Measurements from ENCODE around the gene IRAG1.

Gene IRAG1

GRCh38 chr11:10674440-10674855 is 19.1 kb downstream of the IRAG1 start:
- H3K4me3 ChIP-seq = no peak overlapping the region
- H3K27ac ChIP-seq = peak overlapping the region in 20 of 21 experiments; percentile 2 to 80 (median 58)

DNA sequence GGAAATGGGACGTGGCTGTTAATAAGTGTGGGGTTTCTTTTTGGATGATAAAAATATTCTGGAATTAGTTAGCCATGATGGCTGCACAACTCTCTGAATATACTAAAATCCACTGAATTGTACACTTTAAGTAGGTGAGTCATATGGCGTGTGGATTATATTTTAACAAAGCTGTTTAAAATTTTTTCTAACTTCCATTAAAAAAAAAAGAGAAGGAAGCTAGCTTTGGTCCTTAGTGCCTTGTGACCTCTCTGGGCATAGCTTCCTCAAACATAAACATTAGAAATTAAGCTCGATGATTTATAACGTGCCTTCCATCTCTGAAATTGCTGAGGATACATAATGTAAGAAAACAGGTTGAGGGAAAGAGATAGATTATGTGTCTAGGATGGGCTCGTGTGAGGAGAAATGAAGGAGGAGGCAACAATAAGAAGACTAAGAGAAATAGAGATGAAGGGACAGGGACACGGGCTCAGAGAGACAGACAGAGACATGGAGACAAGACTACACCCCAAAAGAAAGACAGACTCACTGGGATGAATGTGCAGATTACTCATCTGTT is 20.0 kb downstream of the IRAG1 start:
- peak overlapping the region in 7 of 21 experiments; percentile 14 to 80 (median 73) for H3K27ac ChIP-seq
- H3K4me3 ChIP-seq = no peak overlapping the region

GRCh38 chr11:10670099-10670498 is 23.5 kb downstream of the IRAG1 start:
- H3K4me3 ChIP-seq = no peak overlapping the region
- peak overlapping the region in 1 of 21 experiments; percentile 73 for H3K27ac ChIP-seq

DNA sequence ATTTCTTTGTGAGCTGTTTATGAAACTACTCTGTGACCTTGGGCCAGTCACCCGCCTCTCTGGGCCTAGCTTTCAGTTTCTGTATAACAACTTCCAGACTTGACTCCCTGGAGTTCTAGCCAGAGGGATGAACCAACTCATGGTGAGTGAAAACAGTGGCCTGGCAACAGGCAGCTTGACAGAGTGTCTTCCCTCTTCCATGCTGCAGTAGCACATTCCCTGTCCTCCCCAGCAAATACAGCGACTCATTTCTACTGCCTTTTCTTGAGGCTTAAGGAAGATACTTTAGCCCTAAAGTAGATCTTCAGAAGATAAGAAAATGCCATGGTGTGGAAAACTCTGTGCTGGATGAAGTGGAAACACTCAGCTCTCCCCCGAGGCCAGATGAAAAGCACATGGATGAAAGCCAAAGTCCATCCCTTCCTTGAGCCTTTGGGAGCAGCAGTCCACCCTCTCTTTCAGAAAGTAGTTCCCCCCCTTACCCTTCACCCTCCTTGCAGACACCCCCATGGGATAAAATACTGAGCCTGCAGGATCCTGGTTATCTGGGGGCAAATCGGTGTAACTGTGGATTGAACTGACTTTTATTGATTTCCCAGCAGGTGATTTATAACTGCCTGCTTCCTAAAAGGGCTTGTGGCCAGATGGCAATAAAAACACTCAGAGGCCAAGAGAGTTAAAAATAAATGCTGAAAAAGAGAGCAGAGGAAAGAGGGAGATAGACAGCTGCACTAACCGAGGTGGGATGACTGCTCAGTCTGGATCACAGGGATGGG is 24.1 kb downstream of the IRAG1 start:
- H3K4me3 ChIP-seq = no peak overlapping the region
- peak overlapping the region in 5 of 21 experiments; percentile 0 to 73 (median 51) for H3K27ac ChIP-seq

- no peak overlapping the region for H3K4me3 ChIP-seq
- H3K27ac ChIP-seq = peak overlapping the region in 6 of 21 experiments; percentile 0 to 69 (median 44)
Measured at GRCh38 chr11:10667521-10667885, 26.1 kb downstream of the IRAG1 start.

DNA sequence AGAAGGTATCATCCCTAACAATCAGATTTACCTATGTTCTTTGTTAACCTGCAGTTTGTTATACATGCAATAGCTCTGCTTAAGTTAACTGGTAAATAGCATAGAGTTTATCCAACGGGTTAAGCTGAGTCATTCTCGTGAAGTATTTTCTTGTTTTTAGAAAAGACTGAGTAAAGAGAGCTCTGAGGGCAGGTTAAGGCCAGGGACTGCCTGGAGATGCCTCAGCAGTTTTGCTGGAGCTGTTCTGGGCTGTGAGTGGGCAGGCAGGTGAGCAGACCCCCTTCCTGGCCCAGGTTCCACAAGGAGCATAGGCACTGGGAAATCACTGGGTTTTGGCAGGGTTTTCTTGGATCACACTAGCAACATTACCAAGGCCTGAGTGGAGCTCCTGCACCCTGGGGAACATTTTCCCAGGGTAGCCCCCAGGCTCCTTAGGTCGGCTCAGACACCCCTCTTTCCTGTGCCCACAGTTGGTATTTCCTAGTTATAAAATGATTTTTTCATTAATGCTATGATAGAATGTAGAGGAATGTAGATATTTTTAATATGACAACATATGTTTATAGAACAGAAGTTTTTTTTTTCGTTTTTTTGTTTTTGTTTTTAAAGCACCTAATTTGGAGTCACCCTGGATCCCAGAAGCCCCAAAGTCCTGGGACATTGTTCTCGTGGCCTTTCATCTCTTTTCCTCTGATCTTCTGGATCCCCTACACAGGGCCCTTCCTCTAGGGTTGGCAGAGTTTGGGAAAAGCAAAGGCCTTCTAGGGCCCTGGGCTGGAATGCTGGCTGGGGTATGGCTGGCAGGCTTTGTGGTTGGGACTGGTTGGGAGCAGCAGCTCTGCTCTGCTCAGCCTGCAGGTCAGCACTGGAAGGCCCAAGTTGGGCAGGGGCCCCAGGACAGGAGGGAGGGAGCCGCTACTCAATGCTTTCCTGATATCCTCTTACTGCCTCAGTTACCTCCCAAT is 26.7 kb downstream of the IRAG1 start:
- H3K4me3 ChIP-seq = no peak overlapping the region
- peak overlapping the region in 7 of 21 experiments; percentile 0 to 69 (median 38) for H3K27ac ChIP-seq

GRCh38 chr11:10664496-10664895 is 29.1 kb downstream of the IRAG1 start:
- no peak overlapping the region for H3K4me3 ChIP-seq
- H3K27ac ChIP-seq = peak overlapping the region in 3 of 21 experiments; percentile 39 to 58 (median 45)

DNA sequence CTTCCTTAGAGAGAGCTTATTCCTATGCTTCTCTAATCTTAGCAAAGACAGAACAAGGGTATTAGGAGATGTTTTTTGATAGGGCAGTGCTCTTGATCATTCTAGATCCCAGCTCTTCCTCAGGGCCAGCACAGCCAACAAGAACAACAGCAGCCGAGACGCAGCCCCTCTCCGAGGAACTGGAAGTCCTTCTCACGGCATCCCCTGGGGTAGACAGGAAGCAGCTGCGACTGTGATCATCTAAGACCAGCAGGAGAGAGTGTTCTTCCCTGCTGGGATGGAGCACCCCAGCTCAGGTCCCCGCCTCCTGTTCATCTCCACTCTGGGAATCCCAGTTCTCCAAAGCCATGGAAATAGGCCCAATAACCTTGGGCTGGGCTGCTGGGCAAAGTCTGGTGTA is 29.6 kb downstream of the IRAG1 start:
- Histone ChIP-seq H3K27ac (peak overlapping the region in 4 of 21 experiments; percentile 3 to 58 (median 42)), H3K4me3 (no peak overlapping the region)

GRCh38 chr11:10663365-10663764 is 30.2 kb downstream of the IRAG1 start:
- Histone ChIP-seq H3K4me3 (no peak overlapping the region), H3K27ac (peak overlapping the region in 1 of 21 experiments; percentile 58)

DNA sequence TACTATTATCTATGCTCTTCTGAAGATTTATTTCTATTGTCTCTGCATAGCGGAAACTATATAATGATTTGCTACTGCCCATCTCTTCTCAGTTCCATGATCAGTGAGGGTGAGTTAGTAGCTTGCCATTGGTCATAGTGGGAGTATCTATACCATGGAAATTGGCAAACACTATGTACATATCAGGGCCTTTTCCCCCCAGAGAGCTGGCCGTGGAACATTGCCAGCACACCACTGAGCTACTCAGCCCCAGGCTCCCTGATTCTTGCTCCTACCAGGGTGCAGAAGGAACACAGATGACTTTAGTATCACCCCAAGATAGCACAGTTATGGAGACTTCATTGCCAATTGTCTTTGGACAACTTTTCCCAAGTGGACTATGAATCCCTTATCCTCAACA is 33.2 kb downstream of the IRAG1 start:
- no peak overlapping the region for H3K4me3 ChIP-seq
- peak overlapping the region in 13 of 21 experiments; percentile 11 to 88 (median 72) for H3K27ac ChIP-seq

GRCh38 chr11:10659339-10660216 is 34.0 kb downstream of the IRAG1 start:
- H3K4me3 ChIP-seq = no peak overlapping the region
- peak overlapping the region in 19 of 21 experiments; percentile 38 to 88 (median 71) for H3K27ac ChIP-seq

DNA sequence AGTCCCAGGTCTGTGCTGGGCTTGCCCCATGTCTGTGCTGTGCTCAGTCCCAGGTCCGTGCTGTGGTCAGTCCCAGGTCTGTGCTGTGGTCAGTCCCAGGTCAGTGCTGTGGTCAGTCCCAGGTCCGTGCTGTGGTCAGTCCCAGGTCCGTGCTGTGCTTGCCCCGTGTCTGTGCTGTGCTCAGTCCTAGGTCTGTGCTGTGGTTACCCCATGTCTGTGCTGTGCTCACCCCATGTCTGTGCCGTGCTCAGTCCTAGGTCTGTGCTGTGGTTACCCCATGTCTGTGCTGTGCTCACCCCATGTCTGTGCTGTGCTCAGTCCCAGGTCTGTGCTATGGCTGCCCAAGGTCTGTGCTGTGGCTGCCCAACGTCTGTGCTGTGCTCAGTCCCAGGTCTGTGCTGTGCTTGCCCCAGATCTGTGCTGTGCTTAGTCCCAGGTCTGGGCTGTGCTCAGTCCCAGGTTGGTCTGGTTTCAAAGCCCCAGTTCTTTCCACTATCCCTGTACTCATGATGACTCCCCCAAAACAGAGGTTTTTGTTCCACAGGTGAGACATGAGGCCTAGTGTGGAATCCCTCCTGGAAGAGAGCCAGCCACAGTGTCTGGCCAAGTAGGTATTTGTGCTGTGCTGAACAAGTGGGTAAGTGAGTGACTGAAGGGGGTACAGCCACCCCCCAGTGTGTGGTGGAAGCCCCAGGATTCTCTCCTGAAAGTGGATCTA is 34.8 kb downstream of the IRAG1 start:
- Histone ChIP-seq H3K4me3 (no peak overlapping the region), H3K27ac (peak overlapping the region in 19 of 21 experiments; percentile 38 to 88 (median 71))

- Histone ChIP-seq H3K4me3 (no peak overlapping the region), H3K27ac (peak overlapping the region in 18 of 21 experiments; percentile 20 to 88 (median 68))
Measured at GRCh38 chr11:10657308-10658271, 36.0 kb downstream of the IRAG1 start.

DNA sequence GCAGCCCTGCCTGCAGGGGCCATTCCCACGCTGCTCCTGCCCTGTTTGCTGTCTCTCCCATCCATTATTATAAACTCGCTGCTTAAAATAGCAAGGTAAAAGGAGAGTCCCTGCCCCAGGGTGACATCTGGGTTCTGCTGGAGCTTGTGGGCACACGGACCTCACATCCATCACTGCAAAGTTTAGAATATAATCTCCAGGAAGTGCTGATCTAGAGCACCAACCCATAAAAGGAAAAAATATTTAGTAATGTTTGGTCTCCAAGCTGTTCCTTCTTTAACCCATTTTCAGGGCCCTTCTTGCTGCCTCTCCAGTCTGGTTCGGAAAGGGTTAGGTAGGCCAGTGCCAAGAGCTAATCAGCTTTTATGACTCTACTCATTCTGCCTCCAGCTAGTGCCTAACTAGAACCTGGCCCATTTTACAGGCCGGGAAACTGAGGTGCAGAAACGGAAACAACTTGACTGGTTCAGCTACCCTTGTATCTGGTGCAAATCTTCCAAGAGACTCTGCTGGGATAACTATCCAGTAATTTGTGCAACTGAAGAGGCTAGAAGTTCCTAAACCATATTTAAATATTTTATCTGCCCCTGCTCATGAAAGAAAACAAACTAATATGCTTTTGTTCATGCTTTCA is 37.5 kb downstream of the IRAG1 start:
- Histone ChIP-seq H3K4me3 (no peak overlapping the region), H3K27ac (peak overlapping the region in 11 of 21 experiments; percentile 1 to 88 (median 34))

GRCh38 chr11:10655227-10655626 is 38.3 kb downstream of the IRAG1 start:
- H3K27ac ChIP-seq = peak overlapping the region in 13 of 21 experiments; percentile 1 to 87 (median 30)
- no peak overlapping the region for H3K4me3 ChIP-seq

DNA sequence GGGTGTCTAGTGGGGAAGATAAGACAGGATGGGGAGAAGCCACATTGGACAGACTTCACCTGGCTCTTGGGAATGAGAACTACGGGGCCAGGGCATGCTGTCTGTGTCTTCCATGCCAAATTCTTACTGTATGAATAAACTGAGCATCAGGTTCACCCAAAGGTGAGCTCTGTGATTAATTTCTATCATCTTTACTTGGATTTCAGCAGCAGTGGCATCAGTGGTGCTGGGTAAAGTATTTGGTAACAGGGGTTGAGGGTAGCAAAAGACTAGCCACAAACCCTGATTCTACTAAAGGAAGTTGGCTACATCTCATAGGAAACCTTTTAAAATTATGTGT is 38.8 kb downstream of the IRAG1 start:
- Histone ChIP-seq H3K4me3 (no peak overlapping the region), H3K27ac (peak overlapping the region in 10 of 21 experiments; percentile 11 to 87 (median 34))
